ENCODE results near the gene RNF113B.

Gene RNF113B

DNA sequence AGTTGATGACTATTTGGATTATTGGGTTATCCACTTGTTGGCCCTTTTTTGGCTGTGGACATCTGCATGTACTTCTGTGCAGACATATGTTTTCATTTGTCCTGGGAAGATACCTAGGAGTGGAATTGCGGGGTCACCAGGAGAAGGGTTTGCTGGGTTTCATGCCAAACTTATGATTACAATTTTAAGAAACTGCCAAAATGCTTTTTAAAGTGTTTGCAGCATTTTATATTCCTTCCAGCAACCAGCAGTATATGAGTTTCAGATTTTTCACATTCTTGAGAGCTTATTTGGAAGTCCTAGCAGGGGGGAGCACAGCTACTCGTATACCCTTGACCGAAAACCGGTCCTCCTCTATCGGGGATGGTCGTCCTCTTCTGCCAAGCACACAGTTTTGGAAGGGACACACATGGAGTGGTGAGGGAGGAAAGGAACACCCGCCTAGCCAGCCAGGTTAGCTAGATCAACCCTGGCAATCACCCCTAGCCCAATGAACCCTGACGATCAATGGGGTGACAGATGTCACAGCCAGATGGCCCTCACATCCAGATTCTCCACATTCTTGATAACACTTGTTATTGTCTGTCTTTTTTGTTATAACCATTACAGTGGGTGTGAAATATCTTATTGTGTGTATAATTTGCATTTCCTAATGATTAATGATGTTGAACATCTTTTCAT lies 26.7 kb upstream of the RNF113B start:
- DNase-seq, result no peak

- DNase-seq, result no peak
Observed at GRCh38 chr13:98201984-98202383, 24.9 kb upstream of the RNF113B start.

DNA sequence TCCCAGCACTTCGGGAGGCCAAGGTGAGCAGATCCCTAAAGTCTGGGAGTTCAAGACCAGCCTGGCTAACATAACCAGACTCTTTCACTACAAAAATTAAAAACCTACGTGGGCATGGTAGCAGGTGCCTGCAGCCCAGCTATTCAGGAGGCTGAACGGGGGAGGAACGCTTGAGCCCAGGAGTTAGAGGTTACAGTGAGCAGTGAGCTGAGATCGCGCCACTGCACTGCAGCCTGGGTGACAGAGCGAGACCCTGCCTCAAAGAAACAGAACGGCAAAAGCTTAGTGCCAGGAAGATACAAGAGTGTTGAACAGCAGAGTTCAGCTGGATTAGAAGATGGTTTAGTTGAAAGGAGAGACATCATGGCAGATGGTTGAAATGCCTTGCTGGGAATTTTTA lies 24.1 kb upstream of the RNF113B start:
- DNase-seq, result no peak

- no peak for DNase-seq
Observed at GRCh38 chr13:98200211-98200878, 23.3 kb upstream of the RNF113B start.

DNA sequence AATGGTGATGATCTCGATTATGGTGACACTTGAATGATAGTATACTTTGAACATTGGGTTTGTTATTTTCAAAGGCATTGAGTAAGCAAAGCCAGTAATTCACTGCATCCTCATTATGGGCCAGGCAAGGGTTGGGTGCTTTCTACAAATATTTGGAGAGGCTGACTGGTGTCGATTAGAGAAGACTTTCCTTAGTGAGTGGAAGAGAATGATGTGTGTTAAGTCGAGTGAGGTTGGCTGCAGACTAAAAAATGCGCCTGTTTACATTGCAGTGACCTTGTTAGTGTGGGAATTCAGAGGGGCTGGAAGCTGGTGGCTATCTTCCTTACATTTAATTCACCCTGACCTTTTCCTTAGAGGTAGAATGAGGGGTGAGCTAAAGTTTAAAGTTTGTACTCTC lies 22.4 kb upstream of the RNF113B start:
- no peak for DNase-seq

- DNase-seq, result no peak
Observed at GRCh38 chr13:98198683-98199082, 21.6 kb upstream of the RNF113B start.

DNA sequence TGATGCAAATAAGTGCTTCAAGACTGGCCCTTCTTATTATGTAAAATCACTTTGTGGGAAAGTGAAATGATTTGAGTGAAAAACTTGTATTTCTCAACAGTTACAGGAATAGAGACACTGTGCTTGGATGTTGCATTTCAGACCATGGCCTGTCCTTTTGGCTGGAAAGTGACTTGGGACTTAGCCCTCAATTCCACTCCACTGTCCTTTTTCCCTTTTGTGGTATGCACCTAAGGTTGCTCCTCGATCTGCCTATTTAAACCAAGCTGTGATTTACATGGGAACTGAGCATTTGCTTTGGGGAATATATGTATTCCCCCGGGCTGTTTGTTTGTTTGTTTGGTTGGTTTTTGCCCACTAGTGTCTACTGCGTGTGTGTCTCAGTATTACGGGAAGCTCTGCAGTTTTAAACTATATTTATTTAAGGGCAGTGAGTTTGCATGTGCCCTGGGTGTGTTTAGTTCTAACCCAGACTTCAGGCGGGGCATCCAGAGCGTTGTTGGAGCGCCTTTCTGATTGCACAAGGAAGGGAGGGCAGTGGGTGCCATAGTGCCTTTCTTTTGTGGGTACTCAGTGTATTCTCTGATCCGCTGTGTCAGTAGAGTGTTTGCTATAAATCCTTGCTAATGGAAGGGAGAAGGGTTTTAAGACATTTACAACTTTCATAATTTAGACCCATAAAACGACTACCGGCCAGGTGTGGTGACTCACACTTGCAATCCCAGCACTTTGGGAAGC lies 18.2 kb upstream of the RNF113B start:
- DNase-seq, result no peak

GRCh38 chr13:98192008-98192407 lies 14.9 kb upstream of the RNF113B start:
- DNase-seq, result no peak

DNA sequence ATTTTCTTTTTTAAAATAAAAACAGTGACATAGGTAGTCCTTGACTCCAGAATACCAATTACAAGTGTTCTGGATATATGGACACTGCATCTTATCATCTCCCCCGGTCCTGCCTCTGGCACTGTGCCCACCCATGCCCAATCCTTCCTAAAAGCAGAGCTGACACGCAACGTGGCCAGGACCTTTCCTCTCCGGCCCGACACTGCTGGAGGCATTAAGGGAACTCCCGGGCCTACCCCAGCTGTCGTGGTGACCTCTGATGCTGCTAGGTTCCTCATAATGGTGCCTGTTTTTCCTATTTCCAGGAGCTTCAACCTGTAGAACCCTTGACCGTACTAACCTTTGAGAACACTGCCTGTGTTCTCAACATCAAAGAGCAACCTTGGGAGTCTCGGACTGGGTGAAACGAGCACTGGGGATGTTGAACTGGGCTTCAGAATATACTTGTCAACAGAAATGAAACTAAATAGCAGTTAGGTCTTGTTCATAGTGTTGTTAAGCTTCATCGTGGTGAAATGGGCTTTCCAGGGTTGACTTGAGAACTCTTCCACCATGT lies 13.9 kb upstream of the RNF113B start:
- DNase-seq, result no peak

GRCh38 chr13:98189841-98190505 lies 12.9 kb upstream of the RNF113B start:
- no peak for DNase-seq

DNA sequence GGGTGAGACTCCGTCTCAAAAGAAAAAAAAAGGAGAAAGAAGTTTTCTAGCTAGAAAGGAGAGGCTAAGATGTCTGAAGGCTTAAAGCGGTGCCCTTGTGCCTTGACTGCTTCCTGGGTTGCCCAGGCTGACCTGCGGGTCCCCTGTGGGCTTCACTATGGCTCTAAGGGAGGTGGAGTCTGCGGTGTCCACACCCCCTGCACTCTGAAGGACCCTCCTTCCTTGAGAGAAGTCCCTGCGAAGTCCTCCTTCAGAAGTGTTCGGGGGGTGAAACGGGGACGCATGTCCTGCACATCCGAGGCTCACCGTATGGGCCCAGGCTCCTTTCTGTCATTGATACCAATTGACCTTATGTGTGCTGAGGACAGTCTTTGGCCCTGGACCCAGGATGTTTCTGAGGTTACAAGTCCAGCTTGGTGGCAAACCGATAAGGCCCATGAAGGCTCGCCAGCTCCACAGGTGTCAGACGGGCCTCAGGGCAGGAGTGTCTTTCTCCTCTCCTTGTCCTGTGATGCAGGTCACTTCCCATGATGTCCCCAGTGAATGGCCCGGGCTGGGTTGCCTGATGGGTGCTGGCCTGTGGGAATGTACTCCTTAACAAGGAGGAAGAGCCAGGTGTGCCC lies 11.6 kb upstream of the RNF113B start:
- no peak for DNase-seq

- no peak for DNase-seq
Observed at GRCh38 chr13:98187965-98188261, 10.8 kb upstream of the RNF113B start.

- no peak for DNase-seq
Observed at GRCh38 chr13:98187155-98187964, 10.3 kb upstream of the RNF113B start.

DNA sequence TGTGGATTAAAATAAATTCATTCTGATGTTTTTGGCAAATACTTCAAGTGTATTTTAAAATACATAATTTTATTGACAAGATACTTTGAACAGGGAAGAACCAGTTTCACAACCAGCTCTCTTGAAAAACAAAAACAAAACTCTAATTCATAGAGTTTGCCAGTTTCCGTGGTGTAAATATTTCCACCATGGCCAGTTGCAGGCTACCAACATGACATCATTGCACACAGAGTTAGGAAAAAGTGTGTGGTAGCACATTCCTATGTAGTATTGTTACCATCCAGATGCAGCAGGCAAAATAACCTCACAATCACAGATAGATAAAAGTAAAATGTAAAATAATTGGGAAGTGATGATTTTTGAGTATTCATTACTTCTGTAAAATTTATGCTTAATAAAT lies 7.7 kb upstream of the RNF113B start:
- no peak for DNase-seq

GRCh38 chr13:98182589-98182988 lies 5.5 kb upstream of the RNF113B start:
- DNase-seq, result no peak

DNA sequence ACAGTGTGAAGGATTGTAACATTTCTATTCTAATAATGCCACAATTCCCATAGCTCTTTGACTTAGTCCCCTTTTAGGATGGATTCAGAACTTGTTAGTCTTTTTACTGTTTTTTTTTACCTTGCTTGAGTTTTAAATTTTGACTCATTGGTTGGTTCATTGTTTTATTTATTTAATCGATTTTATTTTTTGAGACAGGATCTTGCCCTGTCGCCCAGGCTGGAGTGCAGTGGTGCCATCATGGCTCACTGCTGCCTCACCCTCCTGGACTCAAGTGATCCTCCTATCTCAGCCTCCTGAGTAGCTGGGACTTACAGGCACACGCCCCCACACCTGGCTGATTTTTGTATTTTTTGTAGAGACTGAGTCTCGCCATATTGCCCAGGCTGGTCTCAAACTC lies 5.1 kb upstream of the RNF113B start:
- DNase-seq, result no peak

DNA sequence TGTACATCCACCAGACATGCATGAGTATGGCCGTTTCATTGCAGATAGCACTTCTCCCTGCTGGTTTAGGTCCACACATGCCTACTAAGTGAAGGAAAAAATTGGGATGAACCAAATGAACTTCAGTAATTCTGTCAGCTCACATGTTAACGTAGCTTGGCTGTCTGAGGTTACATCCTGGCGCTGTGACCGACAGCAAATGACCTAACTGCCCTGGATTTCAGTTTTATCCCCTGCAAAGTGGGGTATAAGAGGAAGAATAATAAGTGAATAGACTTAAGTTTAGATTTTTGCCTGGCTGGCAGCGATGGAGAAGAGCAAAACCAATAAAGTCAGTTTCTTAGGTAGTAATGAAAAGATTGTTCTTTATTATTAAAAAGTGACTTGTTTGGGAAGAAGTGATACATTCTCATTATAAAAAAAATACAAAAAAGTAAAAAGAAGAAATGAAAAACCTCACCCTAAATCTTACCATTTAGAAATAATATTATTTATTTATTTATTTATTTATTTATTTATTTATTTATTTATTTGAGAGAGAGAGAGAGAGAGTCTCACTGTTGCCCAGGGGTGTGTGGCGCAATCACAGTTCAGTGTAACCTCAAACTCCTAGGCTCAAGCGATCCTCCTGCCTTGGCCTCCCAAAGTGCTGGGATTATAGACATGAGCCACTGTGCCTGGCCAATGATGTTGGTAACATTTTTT lies 4.2 kb upstream of the RNF113B start:
- DNase-seq, result no peak

DNA sequence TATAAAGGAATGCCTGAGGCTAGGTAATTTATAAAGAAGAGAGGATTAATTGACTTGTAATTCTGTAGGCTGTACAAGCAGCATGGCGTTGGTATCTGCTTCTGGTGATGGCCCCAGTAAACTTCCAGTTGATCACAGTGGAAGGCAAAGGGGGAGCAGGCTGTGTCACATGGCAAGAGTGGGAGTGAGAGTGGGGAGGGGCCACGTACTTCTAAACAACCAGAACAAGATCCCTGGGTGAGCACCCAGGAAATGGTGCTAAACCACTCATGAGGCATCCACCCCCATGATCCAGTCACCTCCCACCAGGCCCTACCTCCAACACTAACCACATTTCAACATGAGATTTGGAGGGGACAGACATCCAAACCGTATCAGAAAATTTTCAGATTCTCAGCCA lies 3.0 kb upstream of the RNF113B start:
- DNase-seq, result no peak

DNA sequence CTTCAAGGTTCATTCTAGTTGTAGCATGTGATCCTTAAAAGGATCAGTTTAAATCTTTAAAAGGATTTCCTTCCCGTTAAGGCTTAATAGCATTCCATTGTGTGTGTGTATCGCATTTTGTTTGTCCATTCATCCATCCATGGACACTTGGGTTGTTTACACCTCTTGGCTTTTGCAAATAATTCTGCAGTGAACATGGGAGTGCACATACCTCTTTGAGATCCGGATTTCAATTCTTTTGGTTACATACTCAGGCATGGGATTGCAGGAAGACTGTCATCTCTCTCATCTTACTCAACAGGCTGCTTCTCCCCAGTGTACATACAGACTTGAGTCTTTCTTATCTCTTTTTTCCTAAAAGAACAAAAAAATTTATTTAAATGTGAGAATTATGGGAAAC lies 1.2 kb downstream of the RNF113B start:
- DNase-seq, result no peak

GRCh38 chr13:98175043-98175442 lies 2.0 kb downstream of the RNF113B start:
- DNase-seq, result no peak

DNA sequence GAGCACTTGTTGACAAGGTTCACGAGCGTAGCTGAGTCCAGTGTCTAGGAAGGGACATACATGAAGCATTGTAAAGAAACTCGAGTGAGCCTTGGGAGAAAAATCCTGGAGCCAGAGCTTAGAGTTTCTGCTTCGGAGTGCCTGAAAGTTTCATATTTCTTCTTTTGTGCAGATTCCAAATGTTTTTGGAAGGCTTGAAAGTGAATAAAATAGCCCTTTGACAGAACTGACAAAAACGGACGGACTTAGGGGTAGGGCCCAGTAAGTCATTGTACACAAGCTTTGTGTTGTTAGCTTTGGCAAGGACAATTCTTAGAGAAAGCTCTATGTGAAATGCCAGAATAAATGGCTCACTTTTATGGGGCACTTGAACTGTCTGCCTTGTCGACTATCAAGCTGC lies 2.8 kb downstream of the RNF113B start:
- DNase-seq, result no peak
